Psoas muscle (tissue), 8 donors: ENCODE results near the gene SYT11. TPM values are rescaled to one million over a fixed set of nuclear protein-coding genes. Genes with fewer than 3 reads are reported as not detected.

Source experiments
- ATAC-seq, 4 donors: fragments of 200-7000 bp; cut with Tn5 transposase; one replicate each; pipeline ENCODE4 v1.9.1; 2020; ENCODE audit warnings: moderate library complexity in 3 of 4, mild to moderate bottlenecking in 2 of 4
- DNase-seq, 2 donors: peaks; one replicate each; pipeline ENCODE4 v3.0.0-alpha.2; 2020
- H3K27ac ChIP-seq: fragments of 200-600 bp; one replicate; pipeline ENCODE4 v1.8.0; 2022
- H3K27me3 ChIP-seq, 3 donors: fragments of 200-600 bp in 1 of 3; one replicate each; pipeline versions ENCODE4 v1.6.1 to v1.8.0; 2013 to 2022; ENCODE audit warnings: low read length in 2 of 3, mild to moderate bottlenecking in 2 of 3, moderate library complexity in 1 of 3; ENCODE audit not compliant: insufficient read depth in 3 of 3
- H3K36me3 ChIP-seq, 2 donors: fragments of 200-600 bp in 1 of 2; one replicate each; pipeline versions ENCODE4 v1.6.1 to v1.8.0; 2013 to 2022; ENCODE audit warnings: low read depth in 1 of 2, mild to moderate bottlenecking in 1 of 2, moderate library complexity in 1 of 2; ENCODE audit not compliant: insufficient read depth in 1 of 2
- H3K4me1 ChIP-seq: fragments of 200-600 bp; one replicate; pipeline ENCODE4 v1.8.0; 2022
- H3K4me3 ChIP-seq: fragments of 200-600 bp; one replicate; pipeline ENCODE4 v1.8.0; 2022; ENCODE audit warnings: mild to moderate bottlenecking
- H3K9me3 ChIP-seq: fragments of 200-600 bp; one replicate; pipeline ENCODE4 v1.8.0; 2022
- WGBS, 3 donors: extraction: QIAGEN DNeasy Blood & Tissue Kit; methylation state at CpG; one replicate each; pipeline versions ENCODE4 v1.1.6 to v1.1.7; 2013; 5-methylcytosine and 5-hydroxymethylcytosine counted together
- intact Hi-C, 2 donors: fragments of 100-400 bp; cut with DNase I; formaldehyde crosslinking; loops; one replicate each; pipeline versions ENCODE4 v1.11.0 to v1.14.2; 2022
- polyA plus RNA-seq, 3 donors: library from polyadenylated mRNA; stranded (reverse); fragments of 200-250 nt; gene quantifications; one replicate each; pipeline ENCODE4 v1.2.3, GENCODE V29; 2013
- total RNA-seq, 4 donors: library from RNA; stranded (reverse); fragmentation: NEBNext Ultra II Directional in 2 of 4; extraction: Animal tissue kit (Norgen Biotek cat#: 25700) in 2 of 4; gene quantifications; one replicate each; pipeline versions ENCODE4 v1.2.1 to v1.2.4, GENCODE V29; 2021 to 2023
- TF ChIP-seq, protein P1 (sequence below): fragments of 200-600 bp; IDR thresholded peaks from one replicate; pipeline ENCODE4 v1.8.0; 2022; ENCODE audit warnings: antibody characterized with exemption
- donor health status: healthy with polysubstance abuse.
- donor health status: DM: no; HTN: no; CAD: no; lungs with moderate emphysema.
- donor health status: Bipolar disorder and iron deficiency.
- donor health status: healthy.
- donor health status: DM: yes; HTN: yes; CAD: no.
- donor health status: DM: no; HTN: no; CAD: no.
- donor health status: DM: no; HTN: no; CAD: no.
- donor health status: DM: yes; HTN: yes; CAD: no.

Gene SYT11
- total and polyA plus RNA-seq, 7 donors, result 1.5 to 5.0 (median 3.0) TPM

GRCh38 chr1:155872527-155872926 is 13.2 kb downstream of the SYT11 start:
- ATAC-seq (no peak), DNase-seq (no peak)
- Histone ChIP-seq H3K27me3 (no peaks in the 10 kb centered on the region), H3K4me1 (no peaks in the 10 kb centered on the region), H3K9me3 (no peaks in the 10 kb centered on the region), H3K36me3 (no peaks in the 10 kb centered on the region), H3K4me3 (no peak overlapping the region), H3K27ac (no peak overlapping the region)
- intact Hi-C loops, result no loop called here
- 85 to 90% (median 88%) methylated on average over 5 of the region's 5 CpGs for WGBS, 3 donors
- TF ChIP-seq, protein P1, sequence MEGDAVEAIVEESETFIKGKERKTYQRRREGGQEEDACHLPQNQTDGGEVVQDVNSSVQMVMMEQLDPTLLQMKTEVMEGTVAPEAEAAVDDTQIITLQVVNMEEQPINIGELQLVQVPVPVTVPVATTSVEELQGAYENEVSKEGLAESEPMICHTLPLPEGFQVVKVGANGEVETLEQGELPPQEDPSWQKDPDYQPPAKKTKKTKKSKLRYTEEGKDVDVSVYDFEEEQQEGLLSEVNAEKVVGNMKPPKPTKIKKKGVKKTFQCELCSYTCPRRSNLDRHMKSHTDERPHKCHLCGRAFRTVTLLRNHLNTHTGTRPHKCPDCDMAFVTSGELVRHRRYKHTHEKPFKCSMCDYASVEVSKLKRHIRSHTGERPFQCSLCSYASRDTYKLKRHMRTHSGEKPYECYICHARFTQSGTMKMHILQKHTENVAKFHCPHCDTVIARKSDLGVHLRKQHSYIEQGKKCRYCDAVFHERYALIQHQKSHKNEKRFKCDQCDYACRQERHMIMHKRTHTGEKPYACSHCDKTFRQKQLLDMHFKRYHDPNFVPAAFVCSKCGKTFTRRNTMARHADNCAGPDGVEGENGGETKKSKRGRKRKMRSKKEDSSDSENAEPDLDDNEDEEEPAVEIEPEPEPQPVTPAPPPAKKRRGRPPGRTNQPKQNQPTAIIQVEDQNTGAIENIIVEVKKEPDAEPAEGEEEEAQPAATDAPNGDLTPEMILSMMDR, result no peak

GRCh38 chr1:155873860-155874259 is 14.5 kb downstream of the SYT11 start:
- ATAC-seq (no peak), DNase-seq (no peak)
- Histone ChIP-seq H3K4me3 (no peak overlapping the region), H3K27ac (no peak overlapping the region), H3K4me1 (no peaks in the 10 kb centered on the region), H3K36me3 (no peaks in the 10 kb centered on the region), H3K27me3 (no peaks in the 10 kb centered on the region), H3K9me3 (no peaks in the 10 kb centered on the region)
- 66 to 69% (median 66%) methylated on average over 9 of the region's 9 CpGs for WGBS, 3 donors
- TF ChIP-seq, protein P1, result no peak
- intact Hi-C loops, result no loop called here

DNA sequence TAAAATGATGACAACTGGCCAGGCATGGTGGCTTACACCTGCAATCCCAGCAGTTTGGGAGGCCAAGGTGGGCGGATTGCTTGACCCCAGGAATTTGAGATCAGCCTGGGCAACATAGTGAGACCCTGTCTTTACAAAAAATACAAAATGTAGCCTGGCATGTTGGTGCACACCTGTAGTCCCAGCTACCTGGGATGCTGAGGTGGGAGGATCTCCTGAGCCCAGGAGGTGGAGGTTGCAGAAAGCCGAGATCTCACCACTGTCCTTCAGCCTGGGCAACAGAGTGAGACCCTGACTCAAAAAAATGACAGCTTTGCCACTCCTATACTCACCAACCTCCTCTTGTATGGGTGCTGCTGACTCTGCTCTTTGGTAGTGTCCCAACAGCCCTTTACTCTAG is 18.6 kb downstream of the SYT11 start:
- TF ChIP-seq, protein P1, result no peak
- Histone ChIP-seq H3K4me3 (no peak overlapping the region), H3K27me3 (no peaks in the 10 kb centered on the region), H3K9me3 (no peaks in the 10 kb centered on the region), H3K4me1 (no peaks in the 10 kb centered on the region), H3K36me3 (no peaks in the 10 kb centered on the region), H3K27ac (no peak overlapping the region)
- ATAC-seq, result no peak
- DNase-seq, result no peak
- intact Hi-C loops, result no loop called here
- WGBS, 3 donors, result 97 to 100% (median 100%) methylated on average over 2 of the region's 2 CpGs

- DNase-seq (no peak), ATAC-seq (no peak)
- H3K36me3 ChIP-seq, result no peaks in the 10 kb centered on the region
- no peak overlapping the region for H3K27ac ChIP-seq
- WGBS, 3 donors, result 93 to 98% (median 95%) methylated on average over 2 of the region's 2 CpGs
- H3K27me3 ChIP-seq, result no peaks in the 10 kb centered on the region
- no peaks in the 10 kb centered on the region for H3K9me3 ChIP-seq
- TF ChIP-seq, protein P1, result no peak
- H3K4me1 ChIP-seq, result no peaks in the 10 kb centered on the region
- intact Hi-C loops, result no loop called here
- no peak overlapping the region for H3K4me3 ChIP-seq
Measured at GRCh38 chr1:155880251-155880650, 20.9 kb downstream of the SYT11 start.

DNA sequence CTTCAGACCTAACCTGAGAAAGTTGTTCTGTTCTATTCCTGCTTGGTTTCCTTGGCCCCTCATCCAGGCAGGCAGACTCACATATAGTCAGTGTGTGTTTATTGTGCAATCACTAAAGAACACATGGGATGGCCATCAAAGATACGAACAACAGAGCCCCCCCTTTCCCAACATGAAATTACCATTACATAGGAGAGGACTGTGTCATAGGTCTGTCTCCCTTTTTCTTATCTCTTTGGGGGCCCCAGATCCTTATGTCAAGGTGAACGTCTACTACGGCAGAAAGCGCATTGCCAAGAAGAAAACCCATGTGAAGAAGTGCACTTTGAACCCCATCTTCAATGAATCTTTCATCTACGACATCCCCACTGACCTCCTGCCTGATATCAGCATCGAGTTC is 21.6 kb downstream of the SYT11 start:
- no peaks in the 10 kb centered on the region for H3K4me1 ChIP-seq
- no peaks in the 10 kb centered on the region for H3K27me3 ChIP-seq
- ATAC-seq, result no peak
- H3K4me3 ChIP-seq, result no peak overlapping the region
- no peaks in the 10 kb centered on the region for H3K9me3 ChIP-seq
- intact Hi-C loops, result no loop called here
- TF ChIP-seq, protein P1, result no peak
- no peaks in the 10 kb centered on the region for H3K36me3 ChIP-seq
- DNase-seq, result no peak
- H3K27ac ChIP-seq, result no peak overlapping the region
- 88 to 95% (median 89%) methylated on average over 6 of the region's 6 CpGs for WGBS, 3 donors
